Activated CD8-positive, alpha-beta memory T cell treated with anti-CD3 and anti-CD28 coated beads for 1 hour (primary cell): ENCODE results near the gene KIF12.

Experiments used
- DNase-seq, 2 donors: peaks; one replicate each; pipeline ENCODE4 v3.0.0-alpha.2; 2020; ENCODE audit warnings: low read depth in 1 of 2; ENCODE audit errors: extremely low read depth in 1 of 2

Gene KIF12

GRCh38 chr9:114070188-114071103, 28.6 kb downstream of the KIF12 start:
- no peak for DNase-seq

GRCh38 chr9:114069476-114070187, 29.5 kb downstream of the KIF12 start:
- DNase-seq = no peak

GRCh38 chr9:114065304-114065703, 33.8 kb downstream of the KIF12 start:
- DNase-seq = no peak

- no peak for DNase-seq
Measured at GRCh38 chr9:114061830-114062474, 37.1 kb downstream of the KIF12 start.

GRCh38 chr9:114061292-114061691, 37.8 kb downstream of the KIF12 start:
- DNase-seq = no peak

- DNase-seq = no peak
Measured at GRCh38 chr9:114060711-114061110, 38.4 kb downstream of the KIF12 start.

- no peak for DNase-seq
Measured at GRCh38 chr9:114060070-114060469, 39.0 kb downstream of the KIF12 start.

GRCh38 chr9:114059047-114059803, 39.9 kb downstream of the KIF12 start:
- DNase-seq = no peak

DNA sequence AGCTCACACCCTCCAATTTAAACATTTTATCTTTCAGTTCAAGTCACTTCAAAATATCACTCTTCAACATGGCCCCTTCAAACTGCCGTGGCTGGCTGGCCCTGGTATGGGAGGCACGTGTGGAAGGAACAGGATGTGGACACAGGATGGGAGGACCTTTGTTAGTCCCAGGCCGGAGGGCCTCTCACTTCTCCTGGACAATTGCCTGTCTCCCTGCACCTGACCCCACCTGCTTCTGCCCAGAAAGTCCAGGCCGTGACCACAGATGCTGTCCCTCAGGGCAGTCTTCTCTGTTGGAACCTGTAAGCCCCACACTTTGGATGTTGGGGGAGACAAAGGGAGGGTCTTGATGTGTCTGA, 40.4 kb downstream of the KIF12 start:
- no peak for DNase-seq

DNA sequence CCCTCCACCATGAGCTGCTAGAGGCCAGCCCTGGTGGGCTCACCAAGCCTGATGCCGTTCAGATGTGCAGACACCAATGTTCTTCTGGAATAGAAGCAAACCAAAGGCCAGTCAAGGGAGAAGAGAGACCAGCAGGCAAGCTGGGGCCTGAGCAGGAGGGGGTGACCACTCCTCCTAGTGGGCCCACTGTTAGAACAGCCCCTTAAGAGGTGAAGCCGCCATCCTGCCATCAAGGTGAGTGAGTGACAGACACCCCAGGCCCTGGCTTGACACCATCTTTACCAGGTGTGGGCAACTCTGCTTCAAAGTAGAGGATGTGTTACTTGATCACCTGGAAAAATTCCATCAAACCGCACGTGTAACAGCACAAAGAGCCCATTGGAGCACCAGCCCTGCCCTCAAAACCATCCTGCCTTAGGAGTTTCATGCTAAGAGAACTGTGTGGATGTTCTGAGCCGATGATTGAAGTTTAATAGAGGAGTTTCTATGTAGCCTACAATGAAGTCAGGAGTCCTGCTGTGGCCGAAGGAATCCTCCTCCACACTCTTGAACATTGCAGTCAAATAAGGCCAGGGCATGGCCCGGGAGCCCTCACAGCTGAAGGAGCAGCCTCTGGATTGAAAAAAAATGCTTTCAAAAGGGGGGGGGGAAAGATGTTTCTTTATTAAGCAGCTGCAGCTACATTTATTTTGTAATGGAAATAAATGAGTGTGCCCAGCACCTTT, 41.8 kb downstream of the KIF12 start:
- DNase-seq = no peak

GRCh38 chr9:114056527-114056926, 42.6 kb downstream of the KIF12 start:
- no peak for DNase-seq

GRCh38 chr9:114055894-114056293, 43.2 kb downstream of the KIF12 start:
- no peak for DNase-seq

DNA sequence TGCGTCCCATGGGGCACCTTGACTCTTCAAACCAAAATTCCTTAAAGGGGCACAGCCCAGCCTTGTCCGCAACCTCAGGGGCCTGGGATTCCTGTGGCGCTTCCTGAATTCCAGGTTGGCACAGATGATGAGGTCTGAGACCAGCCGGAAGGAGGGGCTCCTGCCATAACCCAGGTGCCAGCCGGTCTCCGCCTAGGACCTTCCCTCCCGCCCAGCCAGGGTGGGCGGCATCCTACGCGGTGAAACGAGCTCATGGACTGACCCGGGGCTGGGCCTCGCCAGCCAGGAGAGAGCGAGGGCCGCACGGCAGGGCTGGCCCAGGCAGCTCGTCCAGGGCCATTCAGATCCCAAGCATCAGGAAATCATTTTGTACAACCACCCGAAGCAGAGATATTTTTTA, 44.0 kb downstream of the KIF12 start:
- no peak for DNase-seq

DNA sequence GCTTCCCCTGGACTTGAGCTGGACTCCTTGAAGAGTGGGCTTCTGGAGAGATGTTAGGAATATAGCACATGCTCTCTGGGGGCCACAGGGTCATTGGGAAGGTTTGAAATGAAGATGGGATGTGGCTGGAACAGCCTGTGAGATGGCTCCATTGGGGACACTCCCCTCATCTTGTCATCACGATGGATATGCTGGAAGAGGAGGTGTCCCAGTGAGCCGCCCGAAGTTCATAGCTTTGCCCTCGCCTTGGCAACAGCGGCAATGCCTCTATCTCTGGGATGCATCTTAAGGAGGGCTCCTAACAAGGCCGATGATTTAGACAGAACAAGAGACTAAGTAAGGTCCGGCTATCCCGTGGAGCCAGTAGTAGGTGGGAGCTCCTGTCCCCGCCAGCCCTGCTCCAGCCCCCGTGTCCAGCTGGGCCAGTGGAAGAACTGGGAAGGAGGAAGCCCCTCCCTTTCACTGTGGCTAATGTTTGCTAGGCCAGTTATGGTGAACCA, 44.9 kb downstream of the KIF12 start:
- DNase-seq = no peak

DNA sequence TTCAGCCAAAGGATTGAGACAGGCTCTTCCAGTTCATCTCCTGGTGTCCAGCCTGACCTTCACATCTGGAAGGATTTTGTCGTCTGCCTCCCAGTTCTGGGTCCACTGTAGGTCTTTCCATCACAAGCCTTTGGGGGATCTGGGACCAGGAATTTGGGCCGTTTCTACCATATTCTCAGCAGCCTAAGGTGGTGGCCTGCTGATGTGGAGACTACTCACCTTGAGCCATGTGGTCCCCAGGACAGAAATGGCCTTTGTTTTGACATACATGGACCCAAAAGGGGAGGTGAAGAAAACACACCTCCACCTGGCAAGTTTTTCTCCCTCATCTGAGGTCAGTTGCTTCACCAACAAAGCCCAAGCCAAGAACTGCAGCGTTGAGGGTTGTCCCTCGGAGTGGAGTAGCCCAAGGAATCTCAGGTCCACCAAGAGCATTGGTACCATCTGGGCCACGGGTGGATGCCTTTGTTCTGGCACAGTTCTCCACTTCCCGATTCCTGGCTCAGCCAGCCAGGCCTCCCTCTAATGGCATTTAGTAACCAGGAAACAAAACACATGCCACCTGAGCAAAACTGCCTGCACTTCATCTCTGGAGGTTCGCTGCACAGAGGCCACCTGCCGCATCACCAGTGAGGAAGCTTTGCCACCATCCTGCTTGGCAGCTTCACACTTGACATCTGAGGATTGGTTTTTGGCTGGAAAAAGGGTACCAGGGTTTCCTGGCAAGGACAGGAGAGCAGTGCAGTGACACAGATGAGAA, 45.7 kb downstream of the KIF12 start:
- DNase-seq = no peak

GRCh38 chr9:114051706-114052105, 47.4 kb downstream of the KIF12 start:
- no peak for DNase-seq

DNA sequence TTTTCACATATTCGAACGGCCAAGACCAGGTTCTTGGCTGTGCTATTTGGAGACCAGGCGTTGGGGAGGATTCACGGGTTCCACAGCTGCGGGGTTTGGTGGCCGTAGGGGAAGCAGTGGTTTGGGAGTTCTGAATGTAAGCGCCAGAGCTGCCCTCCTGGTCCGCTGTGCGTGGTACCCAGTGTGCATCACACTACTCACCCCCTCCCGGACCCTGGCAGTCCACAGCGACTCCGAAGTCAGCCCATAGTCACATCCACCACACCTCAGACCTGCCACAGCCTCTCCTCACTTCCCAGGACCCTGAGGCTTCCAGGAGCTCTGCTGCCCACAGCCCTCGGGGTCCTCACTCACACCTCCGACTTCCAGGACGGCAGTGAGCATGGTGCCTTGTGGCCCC, 47.8 kb downstream of the KIF12 start:
- no peak for DNase-seq

DNA sequence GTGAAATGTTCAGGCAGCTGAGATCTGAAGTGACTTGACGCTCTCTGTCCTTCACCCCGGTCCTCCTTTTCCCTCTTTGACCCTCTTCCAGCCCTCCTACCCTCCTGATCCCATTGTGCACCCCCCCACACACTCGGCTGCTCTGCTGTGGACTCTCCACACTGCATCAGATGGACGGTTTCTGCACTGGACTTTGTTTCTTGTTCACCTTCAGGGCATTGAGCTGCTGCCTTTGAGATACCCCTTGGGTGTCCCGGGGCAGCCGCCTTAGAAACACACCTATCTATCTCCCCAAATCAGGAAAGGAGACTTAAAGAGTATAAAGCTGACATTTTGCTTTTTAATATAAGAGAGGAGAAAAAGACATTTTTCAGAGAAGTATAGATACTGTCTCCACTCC, 48.4 kb downstream of the KIF12 start:
- DNase-seq = no peak

GRCh38 chr9:114050226-114050568, 48.9 kb downstream of the KIF12 start:
- DNase-seq = no peak
